Tibial nerve (tissue), 3 donors: ENCODE results near the gene FAP.

Experiments used
- POLR2A ChIP-seq, 2 donors: fragments of 450-650 bp; IDR thresholded peaks; one replicate each; pipeline ENCODE4 v1.6.1; 2017; ENCODE audit warnings: antibody characterized with exemption in 2 of 2, mild to moderate bottlenecking in 2 of 2, moderate library complexity in 2 of 2
- TF ChIP-seq, protein P1 (sequence below), 5 experiments: fragments of 200-600 bp in 3 of 5; fragments of 450-650 bp in 2 of 5; sonication (generic) in 3 of 5; IDR thresholded peaks; one replicate each; pipeline ENCODE4 v1.5.1; 2016 to 2019; ENCODE audit warnings: antibody characterized with exemption in 5 of 5, mild to moderate bottlenecking in 3 of 5, moderate library complexity in 2 of 5

DNA sequence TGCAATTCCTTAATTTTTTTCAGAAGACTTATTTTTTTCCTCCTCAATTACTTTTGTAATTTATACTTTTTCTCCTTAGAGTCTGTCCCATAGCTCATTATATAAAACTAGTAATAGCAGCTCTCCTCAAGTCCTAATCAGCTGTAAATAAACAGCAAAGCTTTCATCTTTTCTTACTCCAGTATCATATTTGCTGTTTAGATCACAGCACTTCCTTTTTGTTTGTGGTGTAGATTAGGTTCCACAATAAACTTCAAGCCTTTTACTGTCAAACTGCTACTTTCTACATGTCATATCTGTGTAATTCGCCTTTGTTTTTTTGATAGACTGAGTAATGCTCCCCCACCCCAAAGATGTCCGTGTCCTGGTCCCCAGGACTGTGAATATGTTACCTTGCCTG is 116.7 kb downstream of the FAP start:
- TF ChIP-seq, protein P1, sequence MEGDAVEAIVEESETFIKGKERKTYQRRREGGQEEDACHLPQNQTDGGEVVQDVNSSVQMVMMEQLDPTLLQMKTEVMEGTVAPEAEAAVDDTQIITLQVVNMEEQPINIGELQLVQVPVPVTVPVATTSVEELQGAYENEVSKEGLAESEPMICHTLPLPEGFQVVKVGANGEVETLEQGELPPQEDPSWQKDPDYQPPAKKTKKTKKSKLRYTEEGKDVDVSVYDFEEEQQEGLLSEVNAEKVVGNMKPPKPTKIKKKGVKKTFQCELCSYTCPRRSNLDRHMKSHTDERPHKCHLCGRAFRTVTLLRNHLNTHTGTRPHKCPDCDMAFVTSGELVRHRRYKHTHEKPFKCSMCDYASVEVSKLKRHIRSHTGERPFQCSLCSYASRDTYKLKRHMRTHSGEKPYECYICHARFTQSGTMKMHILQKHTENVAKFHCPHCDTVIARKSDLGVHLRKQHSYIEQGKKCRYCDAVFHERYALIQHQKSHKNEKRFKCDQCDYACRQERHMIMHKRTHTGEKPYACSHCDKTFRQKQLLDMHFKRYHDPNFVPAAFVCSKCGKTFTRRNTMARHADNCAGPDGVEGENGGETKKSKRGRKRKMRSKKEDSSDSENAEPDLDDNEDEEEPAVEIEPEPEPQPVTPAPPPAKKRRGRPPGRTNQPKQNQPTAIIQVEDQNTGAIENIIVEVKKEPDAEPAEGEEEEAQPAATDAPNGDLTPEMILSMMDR (IDR thresholded peaks at IDR 0.05) = no peak
- no peak for TF ChIP-seq POLR2A (IDR thresholded peaks at IDR 0.05)
